Panc1 (cell line): ENCODE results near the gene EPN1.
"Not testable (repeated sequence)": the region's sequence is repeated elsewhere in the genome, so short reads cannot be mapped to it uniquely, and the experiment has no call there.

Experiments
- CTCF ChIP-seq: fragments of 450-650 bp; IDR thresholded peaks from 2 replicates; pipeline ENCODE4 v1.5.1; 2017; ENCODE audit warnings: mild to moderate bottlenecking
- REST ChIP-seq, 2 experiments: IDR thresholded peaks; 2 replicates each; pipeline ENCODE4 v1.6.1; 2011 to 2012; ENCODE audit warnings: low read depth in 2 of 2, control low read depth in 1 of 2, low read length in 1 of 2, mild to moderate bottlenecking in 1 of 2, moderate library complexity in 1 of 2; ENCODE audit not compliant: insufficient read depth in 1 of 2
- TCF7L2 ChIP-seq: IDR thresholded peaks from 2 replicates; pipeline ENCODE4 v1.6.1; 2011; ENCODE audit warnings: mild to moderate bottlenecking, low read depth, low read length, inconsistent platforms

GRCh38 chr19:55758797-55759196 is 83.8 kb downstream of the EPN1 start, which contains the start of gene RFPL4A:
- TF ChIP-seq REST (IDR thresholded peaks at IDR 0.05; ENCODE audit: insufficient read depth in 1 of 2, low read depth in 2 of 2, low read length in 1 of 2); CTCF; TCF7L2: not testable (repeated sequence)
